MM.1S (cell line): ENCODE measurements around the gene CHPF2.

ENCODE experiments used
- EZH2 ChIP-seq: fragments of 300-600 bp; sonication (generic); optimal IDR thresholded peaks from 2 replicates; pipeline ENCODE3; 2017; ENCODE audit warnings: low read depth, mild to moderate bottlenecking, antibody characterized with exemption, low read length, mixed read lengths
- EZH2phosphoT487 ChIP-seq: fragments of 300-600 bp; sonication (generic); IDR thresholded peaks from 2 replicates; pipeline ENCODE4 v1.6.1; 2018; ENCODE audit warnings: antibody characterized with exemption, low read length
- TF ChIP-seq, protein P1 (sequence below): fragments of 300-600 bp; sonication (generic); IDR thresholded peaks from 2 replicates; pipeline ENCODE4 v1.5.1; 2016; ENCODE audit warnings: antibody characterized with exemption, low read length, mixed read lengths

DNA sequence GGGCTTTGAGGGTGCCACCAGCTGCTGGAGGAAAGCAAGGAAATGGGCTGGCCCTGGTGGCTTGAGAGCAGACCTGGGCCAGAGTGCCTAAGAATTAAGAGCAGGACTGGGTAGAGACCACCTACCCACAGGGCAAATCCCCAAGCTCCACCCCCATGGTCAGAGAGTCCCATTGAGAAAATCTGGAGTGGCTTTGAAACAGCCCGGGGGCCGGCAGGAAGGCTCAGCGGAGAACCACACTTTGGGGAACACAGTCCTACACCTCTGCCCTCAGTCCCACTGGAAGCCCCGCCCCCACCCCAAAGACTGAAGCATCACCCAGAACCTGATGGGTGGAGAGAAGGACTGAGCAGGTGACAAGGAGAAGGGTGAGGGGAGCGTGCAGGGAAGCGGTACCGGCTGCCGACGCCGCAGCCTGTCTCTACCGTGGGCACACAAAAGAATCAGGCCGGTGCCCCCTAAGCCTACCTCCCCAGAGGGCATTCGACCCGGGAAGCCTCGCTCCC, 12.6 kb downstream of the CHPF2 start:
- TF ChIP-seq, protein P1, sequence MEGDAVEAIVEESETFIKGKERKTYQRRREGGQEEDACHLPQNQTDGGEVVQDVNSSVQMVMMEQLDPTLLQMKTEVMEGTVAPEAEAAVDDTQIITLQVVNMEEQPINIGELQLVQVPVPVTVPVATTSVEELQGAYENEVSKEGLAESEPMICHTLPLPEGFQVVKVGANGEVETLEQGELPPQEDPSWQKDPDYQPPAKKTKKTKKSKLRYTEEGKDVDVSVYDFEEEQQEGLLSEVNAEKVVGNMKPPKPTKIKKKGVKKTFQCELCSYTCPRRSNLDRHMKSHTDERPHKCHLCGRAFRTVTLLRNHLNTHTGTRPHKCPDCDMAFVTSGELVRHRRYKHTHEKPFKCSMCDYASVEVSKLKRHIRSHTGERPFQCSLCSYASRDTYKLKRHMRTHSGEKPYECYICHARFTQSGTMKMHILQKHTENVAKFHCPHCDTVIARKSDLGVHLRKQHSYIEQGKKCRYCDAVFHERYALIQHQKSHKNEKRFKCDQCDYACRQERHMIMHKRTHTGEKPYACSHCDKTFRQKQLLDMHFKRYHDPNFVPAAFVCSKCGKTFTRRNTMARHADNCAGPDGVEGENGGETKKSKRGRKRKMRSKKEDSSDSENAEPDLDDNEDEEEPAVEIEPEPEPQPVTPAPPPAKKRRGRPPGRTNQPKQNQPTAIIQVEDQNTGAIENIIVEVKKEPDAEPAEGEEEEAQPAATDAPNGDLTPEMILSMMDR: no peak
- TF ChIP-seq EZH2: peak; percentile 91
- 0 out of 2 replicates have a peak, but pooled peaks have one; percentile 60 for TF ChIP-seq EZH2phosphoT487
